NCI-H1092 (cell line): ENCODE data around the gene BRAF.
"Not testable (repeated sequence)": the region's sequence is repeated elsewhere in the genome, so short reads cannot be mapped to it uniquely, and the experiment has no call there.

Experiments used
- DNase-seq: peaks from one replicate; lab custom pipeline; 2025; lab: John Stamatoyannopoulos, UW

The BRAF gene

DNA sequence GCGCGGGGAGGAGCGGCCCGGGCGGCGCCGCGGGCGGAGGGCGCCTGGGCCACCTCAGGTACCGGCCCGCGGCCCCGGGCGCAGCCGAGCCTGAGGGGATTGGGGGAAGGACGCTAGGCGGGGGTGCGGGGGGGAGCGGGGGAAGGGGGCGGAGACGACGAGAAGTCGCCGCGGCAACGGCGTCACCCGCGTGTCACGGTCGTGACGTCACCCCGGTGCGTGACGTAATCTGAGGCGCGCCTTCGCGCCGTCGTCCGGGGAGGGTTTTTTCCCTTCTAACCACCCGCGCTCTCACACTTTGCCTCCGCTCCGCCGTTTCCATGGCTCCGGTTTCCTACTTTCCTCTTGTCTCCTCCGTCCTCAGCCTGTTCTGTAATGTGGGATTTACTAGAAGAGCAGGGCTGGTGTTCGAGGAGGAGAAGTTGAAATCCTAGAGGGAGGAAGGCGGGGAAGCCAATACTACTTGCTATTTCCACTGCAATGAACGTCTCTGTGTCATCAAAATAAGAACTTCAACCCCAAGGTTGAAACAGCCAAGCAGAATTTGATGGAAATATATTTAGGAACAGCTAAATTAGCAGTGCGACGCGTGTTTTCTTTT lies at the start of gene BRAF:
TSS of gene BRAF (minus strand) at position 109 of the 601 bp plus-strand sequence. CDS start 226 bp downstream, outside the sequence.
- peak; percentile 90 for DNase-seq

DNA sequence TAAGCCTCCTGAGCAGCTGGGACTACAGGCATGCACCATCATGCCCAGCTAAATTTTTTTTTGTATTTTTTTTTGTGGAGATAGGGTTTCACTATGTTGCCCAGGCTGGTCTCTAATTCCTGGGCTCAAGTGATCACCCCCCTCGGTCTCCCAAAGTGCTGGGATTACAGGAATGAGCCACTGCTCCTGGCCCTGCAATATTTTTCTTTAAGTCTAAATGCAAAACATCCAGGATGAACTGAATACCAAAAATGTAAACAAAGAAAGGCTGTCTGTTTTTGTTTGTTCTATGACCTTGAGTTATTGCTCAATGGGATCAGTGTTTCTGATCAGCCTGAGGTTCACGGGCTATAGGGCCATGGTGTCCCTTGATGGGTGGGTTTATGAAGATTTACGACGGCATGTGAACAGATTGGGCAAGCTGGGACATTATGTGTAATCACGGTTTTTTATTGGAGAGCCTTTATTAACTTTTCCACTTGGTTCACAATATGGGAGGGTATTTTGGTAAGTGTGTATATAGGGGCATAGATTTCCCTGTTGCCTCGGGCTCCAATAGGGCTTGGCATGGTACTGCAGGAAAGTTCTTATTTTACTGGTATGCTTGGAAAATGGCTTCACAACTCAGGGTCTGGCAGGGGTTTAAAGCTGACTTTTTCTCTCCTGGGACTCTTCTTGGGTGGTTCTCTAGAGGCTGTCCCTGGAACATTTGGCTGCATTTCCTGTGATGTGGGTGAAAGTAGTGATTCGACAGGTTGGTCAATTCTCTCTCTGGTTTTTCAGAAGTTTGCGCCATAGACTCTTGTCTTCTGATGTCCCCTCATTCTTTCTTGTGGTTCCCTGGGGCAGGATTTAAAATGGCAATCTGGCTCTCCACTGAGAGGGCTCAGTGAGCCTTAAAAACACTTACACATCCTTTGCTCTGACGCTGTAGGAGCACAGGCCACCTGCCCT lies 48.4 kb upstream of the BRAF start:
- no peak for DNase-seq

DNA sequence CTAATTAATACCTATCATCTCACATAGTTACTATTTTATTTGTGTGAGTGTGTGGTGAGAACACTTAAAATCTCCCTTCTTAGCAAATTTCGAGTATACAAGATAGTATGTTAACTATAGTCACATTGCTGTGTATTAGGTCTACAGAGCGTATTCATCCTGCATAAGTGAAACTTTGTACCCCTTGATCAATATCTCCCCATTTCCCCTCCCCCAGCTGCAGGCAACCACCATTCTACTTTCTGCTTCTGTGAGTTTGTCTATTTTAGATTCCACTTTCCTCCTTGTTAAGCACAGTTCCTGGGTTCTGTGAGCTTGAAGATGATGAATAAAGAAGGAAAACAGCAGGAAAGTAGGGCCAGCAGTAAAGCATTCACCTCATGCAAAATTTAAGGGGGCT lies 47.6 kb upstream of the BRAF start:
- DNase-seq, result no peak

DNA sequence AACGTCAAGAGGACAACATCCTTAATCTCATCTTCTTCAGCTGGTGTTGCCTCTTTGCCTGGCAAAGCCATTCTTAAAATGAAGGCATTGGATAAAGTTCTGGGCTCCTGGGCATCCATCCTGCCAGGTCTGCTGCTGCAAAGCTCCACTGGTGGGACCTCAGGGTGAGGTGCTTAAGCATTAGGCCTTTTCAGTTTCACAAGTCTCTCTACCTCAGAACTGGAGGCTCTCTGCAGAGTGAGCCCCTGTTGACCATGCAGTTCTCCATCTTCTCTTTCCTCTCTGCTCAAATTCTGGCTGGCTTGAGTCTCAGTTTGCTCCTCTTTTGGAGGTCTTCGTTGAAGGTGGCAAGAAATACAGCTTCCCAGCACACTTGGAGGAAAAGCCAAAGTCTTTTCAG lies 42.7 kb upstream of the BRAF start:
- no peak for DNase-seq

DNA sequence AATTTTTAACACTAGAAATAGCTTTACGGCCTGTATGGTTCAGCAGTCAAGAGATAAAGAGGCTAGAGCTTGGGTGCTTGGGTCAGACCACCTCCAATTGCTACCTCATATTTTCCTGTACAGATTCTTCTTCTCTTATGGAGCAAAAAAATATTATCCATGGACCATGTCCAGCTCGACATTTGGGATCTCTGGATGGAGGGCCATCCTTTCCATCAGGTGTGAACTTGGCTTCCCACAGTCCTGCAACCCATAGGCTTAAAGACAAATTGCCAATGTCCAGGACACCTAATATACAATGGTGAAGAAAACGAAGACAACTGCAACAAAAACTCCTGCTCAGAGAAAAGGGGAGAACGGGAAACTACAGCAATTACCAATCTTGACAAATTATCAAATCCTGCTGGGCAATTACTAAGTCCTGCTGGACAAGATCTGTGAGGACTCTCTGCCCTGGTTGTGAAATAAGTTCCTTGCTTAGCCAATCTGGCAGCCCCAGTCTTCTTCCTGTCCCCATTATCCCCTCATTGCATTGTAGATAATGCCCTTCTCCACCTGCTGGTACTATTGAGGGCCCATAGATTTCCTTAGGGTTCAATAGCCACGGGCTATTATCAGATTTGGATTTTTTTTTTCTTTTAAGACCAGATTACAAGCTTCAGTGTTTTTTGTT lies 42.0 kb upstream of the BRAF start:
- DNase-seq, result no peak

DNA sequence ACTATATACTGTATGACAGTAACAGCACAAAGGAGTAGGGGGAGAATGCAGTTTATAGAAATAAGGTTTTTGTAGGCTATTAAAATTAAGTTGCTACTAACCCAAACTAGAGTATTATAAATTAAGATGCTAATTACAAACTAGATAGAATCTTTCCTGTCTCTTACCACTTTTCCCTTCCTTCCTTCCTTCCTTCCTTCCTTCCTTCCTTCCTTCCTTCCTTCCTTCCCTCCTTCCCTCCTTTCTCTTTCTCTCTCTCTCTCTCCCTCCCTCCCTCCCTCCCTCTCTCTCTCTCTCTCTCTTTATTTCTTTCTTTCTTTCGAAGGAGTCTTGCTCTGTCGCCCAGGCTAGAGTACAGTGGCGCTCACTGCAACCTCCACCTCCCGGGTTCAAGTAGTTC lies 36.4 kb upstream of the BRAF start:
- no peak for DNase-seq

DNA sequence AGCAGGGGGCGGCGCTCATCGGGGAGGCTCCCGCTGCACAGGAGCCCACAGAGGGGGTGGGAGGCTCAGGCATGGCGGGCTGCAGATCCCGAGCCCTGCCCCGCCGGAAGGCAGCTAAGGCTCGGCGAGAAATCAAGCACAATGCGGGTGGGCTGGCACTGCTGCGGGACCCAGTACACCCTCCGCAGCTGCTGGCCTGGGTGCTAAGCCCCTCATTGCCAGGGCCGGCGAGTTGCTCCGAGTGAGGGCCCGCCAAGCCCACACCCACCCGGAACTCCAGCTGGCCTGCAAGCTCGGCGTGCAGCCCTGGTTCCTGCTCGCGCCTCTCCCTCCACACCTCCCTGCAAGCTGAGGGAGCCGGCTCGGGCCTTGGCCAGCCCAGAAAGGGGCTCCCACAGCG lies 32.3 kb upstream of the BRAF start:
- DNase-seq, result not testable (repeated sequence)

DNA sequence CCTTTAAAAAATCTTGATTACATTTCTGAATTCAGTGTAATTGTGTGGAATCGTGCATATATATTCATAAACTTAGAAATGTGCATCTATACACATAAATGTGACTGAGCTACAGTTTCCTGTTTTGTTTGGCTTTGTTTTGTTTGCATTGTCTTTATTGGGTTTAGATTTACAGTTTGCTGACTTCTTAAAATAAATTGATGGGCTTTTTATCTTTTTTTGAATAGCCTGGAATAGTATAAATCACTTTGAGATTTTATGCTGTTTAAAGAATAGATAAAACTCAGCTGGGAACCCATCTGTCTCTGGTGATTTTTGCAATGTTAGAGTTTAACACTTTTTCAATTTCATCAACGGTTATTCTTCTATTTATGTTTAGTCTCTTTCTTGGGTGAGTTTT lies 21.2 kb upstream of the BRAF start:
- no peak for DNase-seq

DNA sequence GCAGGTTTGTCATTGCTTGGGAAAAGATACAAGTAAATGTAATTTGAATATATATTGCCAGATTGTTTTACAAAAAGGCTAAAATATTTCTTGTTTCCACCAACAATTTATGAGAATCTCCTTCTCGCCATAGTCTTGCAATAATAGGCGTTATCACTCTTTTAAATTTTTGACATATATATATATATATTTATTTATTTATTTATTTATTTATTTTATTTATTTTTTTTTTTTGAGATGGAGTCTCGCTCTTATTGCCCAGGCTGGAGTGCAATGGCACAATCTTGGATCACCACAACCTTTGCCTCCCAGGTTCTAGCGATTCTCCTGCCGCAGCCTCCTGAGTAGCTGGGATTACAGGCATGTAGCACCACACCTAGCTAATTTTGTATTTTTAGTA lies 17.5 kb upstream of the BRAF start:
- not testable (repeated sequence) for DNase-seq

DNA sequence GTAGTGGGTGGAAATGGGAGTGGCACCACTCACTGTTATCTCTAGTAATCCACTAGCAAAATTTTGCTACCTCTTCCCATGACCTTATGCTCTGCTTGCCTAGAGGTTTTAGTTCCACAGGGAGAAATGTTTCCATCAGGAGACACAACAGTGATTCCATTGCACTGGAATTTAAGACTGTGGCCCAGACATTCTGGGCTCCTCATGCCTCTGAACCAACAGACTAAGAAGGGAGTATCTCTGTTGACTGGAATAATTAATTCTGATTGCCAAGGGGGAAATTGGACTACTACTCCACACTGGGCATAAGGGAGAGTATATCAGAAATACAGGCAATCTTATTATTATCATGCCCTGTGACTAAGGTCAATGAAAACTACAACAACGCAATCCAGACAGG lies 16.2 kb upstream of the BRAF start:
- DNase-seq, result no peak

DNA sequence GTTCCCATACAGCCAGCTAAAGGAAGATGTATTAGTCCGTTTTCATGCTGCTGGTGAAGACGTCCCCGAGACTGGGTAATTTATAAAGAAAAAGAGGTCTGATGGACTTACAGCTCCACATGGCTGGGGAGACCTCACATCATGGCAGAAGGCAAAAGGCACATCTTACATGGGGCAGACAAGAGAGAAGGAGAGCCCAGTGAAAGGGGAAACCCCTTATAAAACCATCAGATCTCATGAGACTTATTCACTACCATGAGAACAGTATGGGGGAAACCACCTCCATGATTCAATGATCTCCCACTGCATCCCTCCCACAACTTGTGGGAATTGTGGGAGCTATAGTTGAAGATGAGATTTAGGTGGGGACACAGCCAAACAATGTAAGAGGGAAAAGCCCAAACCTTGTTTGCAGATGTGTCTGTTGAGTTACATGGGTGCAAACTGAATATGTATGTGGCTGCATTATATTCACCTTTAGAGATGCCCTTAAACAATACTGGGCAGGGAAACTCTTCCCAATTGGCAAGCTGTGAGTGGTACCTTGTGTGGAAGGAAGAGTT lies 13.1 kb upstream of the BRAF start:
- DNase-seq, result no peak

DNA sequence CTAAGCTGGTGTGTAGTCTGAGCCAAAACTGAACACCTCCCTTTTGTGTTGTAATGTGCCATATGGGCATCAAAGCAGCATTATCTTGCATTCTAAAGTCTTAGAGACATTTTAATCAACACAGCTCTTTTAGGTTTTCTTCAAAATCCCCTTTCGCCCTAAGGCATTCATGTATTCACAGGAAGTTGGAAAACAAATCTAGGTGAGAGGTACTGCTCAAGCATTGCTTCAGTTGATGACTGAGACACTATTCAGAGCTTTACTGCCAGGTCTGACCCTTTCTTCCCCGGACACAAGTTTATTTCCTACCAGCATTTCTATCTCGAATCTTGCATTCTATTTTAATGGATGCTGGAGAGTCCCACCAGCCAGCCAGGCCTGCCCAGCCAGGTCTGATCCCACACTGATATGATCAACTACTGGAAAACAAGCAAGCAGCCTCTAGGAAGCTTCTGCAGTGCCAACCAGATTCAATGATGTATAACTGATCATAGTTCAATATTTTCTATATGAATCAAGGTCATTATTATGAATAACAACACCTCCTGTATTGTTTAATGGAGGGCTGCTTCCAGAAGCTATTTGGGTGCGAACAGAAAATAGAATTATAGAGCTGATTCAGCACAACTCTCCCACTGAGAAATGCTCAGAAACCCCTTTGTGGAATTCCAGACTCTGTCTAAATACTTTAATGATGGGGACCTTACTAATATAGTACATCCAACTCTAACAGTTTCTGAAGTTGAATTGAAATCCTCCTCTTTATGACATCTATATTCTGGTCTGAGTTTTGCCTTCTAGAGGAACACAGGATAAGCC lies 4.0 kb upstream of the BRAF start:
- DNase-seq, result no peak

DNA sequence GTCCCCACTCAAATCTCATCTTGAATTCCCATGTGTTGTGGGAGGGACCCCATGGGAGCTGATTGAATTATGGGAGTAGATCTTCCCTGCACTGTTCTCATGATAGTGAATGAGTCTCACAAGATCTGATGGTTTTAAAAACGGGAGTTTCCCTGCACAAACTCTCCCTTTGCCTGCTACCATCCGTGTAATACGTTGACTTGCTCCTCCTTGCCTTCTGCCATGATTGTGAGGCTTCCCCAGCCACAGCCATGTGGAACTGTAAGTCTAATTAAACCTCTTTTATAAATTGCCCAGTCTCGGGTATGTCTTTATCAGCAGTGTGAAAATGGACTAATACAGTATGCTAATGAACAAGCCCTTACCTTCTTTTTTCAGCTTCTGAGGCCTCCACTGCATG lies 3.2 kb upstream of the BRAF start:
- not testable (repeated sequence) for DNase-seq

DNA sequence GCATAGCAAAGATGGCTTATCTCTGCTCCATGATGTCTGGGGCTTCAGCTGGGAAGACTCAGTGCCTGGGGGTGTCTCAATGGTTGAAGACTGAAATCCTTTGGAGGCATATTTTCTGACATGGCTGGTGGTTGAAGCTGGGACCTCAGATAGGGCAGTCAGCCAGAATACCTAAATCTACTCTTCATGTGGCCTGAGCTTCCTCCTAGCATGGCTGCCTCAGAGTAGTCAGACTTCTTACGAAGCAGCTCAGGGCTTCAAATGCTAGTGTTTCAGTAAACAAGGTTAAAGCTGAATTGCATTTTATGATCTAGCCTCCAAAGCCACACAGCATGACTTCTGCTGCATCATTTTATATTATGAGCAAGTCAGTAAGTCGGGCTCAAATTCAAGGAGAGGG lies 2.6 kb upstream of the BRAF start:
- DNase-seq, result no peak

DNA sequence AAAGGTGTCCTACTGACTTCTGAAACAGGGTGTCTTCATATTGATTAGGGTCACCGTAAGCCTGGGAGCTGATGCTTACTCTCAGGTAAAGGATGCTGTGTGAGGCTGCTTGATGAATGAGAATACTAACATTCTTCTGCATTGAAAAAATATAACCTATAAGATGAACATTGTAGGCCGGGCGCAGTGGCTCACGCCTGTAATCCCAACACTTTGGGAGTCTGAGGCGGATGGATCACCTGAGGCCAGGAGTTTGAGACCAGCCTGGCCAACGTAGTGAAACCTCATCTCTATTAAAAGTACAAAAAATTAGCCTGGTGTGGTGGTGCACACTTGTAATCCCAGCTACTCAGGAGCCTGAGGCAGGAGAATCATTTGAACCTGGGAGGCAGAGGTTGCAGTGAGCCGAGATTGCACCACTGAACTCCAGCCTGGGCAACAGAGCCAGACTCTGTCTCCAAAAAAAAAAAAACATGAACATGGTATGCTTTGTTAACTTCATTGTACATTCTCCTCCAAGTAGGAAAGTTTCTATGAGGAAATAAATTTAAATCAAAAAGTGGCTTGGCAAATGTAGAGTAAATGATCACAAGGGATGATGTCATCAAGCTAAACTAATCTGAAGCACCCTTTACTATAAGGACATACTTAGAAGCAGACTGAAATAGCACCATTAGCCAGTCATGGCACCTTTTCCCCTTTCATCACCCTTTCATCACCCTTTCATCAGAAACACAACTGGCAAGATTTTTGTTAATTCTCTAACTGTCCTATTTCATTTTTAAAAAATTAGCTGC lies 1.5 kb upstream of the BRAF start:
- no peak for DNase-seq

DNA sequence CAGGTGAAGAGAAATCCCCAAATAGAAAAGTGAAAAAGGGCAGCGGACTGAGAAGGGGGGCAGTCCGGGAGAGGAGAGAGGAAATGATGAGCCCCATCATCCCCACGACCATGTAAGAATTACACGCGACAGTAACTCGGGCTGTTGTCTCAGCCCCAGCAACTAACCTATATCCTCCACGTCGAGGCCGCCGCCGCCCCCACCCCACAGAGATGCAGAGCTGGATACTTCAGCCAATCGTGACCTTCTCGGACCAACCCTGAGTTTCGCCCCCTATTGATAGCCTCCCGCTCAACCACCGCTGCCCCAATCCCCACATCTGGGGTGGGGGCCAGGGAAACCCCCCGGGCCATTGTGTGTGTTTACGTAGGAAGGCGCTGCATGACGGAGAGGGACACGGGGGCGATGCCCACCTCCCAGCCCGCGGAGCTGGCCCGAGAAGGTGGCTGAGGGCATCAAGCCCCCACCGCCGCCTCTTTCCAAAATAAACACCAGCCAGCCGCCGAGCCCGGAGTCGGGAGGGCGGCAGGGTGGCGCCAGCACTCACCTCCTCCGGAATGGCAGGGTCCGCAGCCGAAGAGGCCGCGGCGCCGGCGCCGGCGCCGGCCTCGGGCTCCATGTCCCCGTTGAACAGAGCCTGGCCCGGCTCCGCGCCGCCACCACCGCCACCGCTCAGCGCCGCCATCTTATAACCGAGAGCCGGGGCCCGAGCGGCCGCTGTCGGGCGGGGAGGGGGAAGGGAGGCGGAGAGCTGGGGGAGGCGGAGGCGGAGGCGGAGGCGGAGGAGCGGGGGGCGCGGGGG lies 509 bp downstream of the BRAF start:
- peak; percentile 78 for DNase-seq

DNA sequence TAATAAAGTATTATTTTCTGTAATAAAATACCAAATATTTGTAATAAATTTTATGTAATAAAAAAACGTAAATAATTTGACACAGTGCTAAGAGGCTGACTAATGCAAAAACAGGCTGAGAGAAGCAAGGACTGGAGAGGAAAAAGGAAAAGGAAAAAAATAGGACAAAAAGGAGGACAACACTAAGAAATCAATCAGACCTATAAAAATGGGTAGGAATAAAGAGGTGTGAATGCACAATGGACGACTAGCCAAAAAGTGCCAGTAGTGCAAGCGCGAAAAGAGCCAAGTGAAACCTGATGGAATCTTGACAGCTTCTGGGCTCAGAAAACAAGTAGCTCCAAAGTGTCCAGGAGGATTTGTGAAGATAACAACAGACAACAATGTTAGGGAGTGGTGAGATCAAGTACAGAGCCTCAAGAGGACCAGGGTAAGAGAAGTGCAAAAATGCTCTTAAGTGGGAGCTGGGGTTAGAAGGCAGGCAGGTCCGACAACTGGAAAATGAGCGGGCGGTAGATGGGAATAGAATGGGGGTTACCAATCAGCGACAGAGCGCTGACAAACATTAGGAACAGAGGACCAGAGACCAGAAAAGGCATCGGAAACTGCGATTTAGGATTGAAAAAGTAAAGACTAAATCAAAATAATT lies 1.2 kb downstream of the BRAF start:
- DNase-seq, result peak; percentile 17

DNA sequence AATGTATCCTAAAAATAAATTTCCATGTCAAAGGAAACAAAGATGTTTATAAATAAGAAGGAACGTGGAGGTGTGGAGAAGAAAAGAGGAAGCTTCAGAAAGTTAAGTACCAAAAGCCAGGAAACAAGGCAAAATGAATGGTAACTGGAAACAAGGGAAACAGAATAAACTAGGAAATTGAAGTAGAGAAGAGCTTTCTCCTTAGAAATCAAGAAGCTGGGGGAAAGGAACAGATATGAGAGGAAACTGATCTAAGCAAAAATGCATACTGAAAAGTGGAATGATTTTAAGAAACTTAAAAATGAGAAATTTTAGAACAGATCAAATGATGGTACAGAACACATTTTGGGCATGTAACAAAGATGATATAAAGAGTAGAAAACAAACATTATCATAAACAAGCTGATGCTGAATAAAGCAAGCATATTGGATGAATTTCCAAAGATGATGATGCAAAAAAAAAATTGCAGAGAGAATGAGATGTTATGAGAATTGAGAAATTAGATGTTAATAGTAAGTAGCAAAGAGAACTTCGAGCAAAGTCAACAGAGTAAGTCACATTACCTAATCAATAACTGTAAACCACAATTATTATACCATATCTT lies 1.9 kb downstream of the BRAF start:
- DNase-seq, result no peak

DNA sequence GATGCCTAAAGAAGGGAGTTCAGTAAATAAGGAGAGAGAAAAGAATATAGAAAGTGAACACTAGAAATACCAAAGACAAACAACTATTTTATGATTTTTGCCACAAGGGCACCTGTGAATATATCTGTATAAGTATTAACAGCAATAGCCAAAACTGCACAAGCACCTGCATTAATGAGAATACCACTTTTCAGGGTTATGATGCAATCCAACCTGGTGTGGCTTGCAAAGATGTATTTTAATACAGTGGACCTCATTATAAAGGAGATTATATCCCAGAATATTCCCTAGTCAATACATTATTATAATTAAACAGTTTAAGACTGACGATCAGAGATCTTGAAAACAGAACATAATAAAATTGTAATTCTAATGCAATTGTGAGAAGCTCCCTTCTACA lies 4.0 kb downstream of the BRAF start:
- DNase-seq, result no peak
